ENCODE measurements around the gene AGO4. TPM values are rescaled to one million over a fixed set of nuclear protein-coding genes. Genes with fewer than 3 reads are reported as not detected.

AGO4 gene
- total RNA-seq: 10 to 100 TPM; 18.6 to 32.5 (median 26.1) TPM

DNA sequence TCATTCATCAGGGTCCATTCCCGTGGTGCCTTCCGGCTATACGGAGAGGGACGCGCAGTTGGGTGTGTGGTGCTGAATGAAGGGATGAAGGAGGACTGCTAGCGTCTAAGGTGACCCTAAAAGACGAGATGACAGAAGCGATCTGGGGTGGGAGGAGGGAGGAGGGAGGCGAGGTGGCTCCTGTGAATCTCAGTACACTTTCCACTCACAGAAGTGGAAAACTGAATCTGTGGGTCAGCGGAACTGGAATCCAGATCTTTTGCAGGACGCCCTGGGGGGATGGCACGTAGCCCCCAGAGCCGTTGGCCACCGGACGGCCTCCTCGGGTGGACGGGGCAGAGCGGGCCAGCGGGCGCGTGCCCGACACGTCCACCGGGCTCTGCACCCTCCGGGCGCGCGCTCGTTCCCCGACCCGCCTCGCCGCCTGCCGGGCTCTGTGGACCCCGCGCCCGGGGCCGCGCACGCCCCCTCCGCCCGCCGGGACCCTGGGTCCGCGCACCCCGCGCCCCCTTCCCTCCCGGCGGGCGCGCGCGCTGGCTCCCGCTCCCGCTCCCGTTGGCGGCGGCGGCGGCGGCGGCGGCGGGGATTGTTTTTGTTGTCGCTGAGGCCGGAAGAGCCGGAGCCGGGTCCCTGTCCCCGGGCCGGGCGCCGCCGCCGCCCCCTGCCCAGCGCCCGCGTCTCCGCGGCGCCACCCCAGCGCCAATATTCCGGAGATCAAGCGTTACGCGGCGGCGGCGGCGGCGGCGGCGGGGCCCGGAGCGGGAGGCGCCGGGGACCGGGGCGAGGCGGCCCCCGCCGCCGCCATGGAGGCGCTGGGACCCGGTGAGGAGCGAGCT, at the start of gene AGO4:
Gene AGO4 (plus strand): TSS at position 403 of the 836 bp plus-strand sequence. CDS start 401 bp downstream, at position 804.
- Histone ChIP-seq H3K4me3 (peak within 1 kb of the TSS; percentile 75 to 93 (median 78)), H3K36me3 (no peaks in the 10 kb centered on the region), H3K4me1 (peaks cover 30 to 49% (median 36%) of the 10 kb centered on the region in 4 donors), H3K9me3 (no peaks in the 10 kb centered on the region), H3K27me3 (no peaks in the 10 kb centered on the region), H3K27ac (peak within 1 kb of the TSS; percentile 91 to 99 (median 98))
- DNase-seq (peak; percentile 70 to 93), ATAC-seq (ENCODE audit: low FRiP score in 2 of 2) (peak; percentile 86 to 87)
- TF ChIP-seq EP300 (IDR thresholded peaks at IDR 0.05) (no peak), POLR2A (IDR thresholded peaks at IDR 0.05) (peak in 1 of 4 donors; percentile 68), POLR2AphosphoS5 (IDR thresholded peaks at IDR 0.05) (peak; percentile 14 to 72)
- TF ChIP-seq, protein P1, sequence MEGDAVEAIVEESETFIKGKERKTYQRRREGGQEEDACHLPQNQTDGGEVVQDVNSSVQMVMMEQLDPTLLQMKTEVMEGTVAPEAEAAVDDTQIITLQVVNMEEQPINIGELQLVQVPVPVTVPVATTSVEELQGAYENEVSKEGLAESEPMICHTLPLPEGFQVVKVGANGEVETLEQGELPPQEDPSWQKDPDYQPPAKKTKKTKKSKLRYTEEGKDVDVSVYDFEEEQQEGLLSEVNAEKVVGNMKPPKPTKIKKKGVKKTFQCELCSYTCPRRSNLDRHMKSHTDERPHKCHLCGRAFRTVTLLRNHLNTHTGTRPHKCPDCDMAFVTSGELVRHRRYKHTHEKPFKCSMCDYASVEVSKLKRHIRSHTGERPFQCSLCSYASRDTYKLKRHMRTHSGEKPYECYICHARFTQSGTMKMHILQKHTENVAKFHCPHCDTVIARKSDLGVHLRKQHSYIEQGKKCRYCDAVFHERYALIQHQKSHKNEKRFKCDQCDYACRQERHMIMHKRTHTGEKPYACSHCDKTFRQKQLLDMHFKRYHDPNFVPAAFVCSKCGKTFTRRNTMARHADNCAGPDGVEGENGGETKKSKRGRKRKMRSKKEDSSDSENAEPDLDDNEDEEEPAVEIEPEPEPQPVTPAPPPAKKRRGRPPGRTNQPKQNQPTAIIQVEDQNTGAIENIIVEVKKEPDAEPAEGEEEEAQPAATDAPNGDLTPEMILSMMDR (IDR thresholded peaks at IDR 0.05): peak in 5 of 6 experiments; percentile 23 to 56 (median 35)
- WGBS, 2 donors: 4 to 12% methylated on average over 10 to 36 of the region's 105 CpGs

DNA sequence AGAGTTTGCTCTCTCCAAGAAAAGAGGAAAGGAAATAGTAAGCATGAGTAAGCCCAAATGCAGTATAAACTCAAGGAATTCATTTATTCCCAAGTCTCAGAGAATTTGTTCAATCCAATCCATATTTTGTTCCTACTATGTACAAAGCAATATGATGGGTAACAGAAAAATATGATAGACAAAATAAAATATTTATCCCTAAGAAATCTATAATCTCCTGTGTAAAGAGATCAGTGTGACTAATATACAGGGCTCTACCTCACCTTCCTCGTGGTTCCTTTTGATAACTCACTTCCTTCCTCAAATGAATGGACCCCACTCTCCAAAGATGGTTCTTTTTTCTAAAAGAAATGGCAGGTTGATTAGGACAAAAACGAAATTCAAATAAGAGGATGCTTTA, 45.7 kb upstream of the AGO4 start:
- DNase-seq (no peak), ATAC-seq (ENCODE audit: low FRiP score in 2 of 2) (no peak)
- WGBS, 2 donors: 40 to 43% methylated on average over 2 of the region's 2 CpGs
- Histone ChIP-seq H3K27ac (no peak overlapping the region), H3K27me3 (no peaks in the 10 kb centered on the region), H3K4me1 (no peaks in the 10 kb centered on the region), H3K4me3 (no peak overlapping the region), H3K36me3 (no peaks in the 10 kb centered on the region), H3K9me3 (no peaks in the 10 kb centered on the region)
- no peak for TF ChIP-seq EP300 (IDR thresholded peaks at IDR 0.05)

DNA sequence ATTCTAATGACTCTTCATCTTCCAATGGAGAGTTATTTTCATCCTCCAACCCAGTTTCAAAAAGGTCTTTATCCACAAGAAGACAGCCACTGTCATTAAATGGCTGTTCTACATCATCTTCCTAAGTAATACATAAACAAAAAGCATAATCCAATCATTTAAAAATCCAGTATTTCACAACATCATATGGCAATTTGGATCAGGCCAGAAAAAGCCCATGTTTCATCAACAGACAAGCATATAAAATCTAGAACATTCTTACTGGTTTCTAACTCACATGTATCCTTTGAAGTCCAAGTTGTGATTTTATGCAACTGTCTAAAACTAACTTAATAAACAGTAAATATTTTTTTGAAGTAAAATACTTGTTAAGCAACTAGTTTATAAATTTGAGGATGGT, 44.6 kb upstream of the AGO4 start:
- Histone ChIP-seq H3K27ac (no peak overlapping the region), H3K9me3 (no peaks in the 10 kb centered on the region), H3K4me3 (no peak overlapping the region), H3K27me3 (no peaks in the 10 kb centered on the region), H3K4me1 (no peaks in the 10 kb centered on the region), H3K36me3 (no peaks in the 10 kb centered on the region)
- ATAC-seq (ENCODE audit: low FRiP score in 2 of 2): no peak
- DNase-seq: no peak
- no peak for TF ChIP-seq EP300 (IDR thresholded peaks at IDR 0.05)
- TF ChIP-seq POLR2AphosphoS5 (IDR thresholded peaks at IDR 0.05): no peak
- TF ChIP-seq, protein P1 (IDR thresholded peaks at IDR 0.05): no peak
- no peak for TF ChIP-seq POLR2A (IDR thresholded peaks at IDR 0.05)

DNA sequence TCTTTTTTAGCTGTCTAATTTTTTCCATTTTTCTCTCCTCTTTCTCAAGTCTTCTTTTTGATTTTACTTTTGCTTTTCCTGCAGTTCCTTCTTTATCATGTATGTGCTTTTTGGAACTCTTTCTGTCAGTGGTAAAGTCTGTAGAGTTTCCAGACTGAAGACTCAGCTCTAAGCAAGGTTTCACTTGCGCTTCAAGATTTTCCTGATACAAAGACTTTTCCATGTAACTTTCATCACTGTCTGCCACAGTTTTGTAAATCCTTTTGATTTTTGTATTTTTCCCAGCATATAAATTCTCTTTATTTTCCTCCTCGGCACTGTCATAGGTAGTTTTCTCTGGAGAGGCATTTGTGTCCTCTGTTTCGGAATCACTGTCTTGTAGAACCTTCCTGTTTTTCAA, 43.5 kb upstream of the AGO4 start:
- Histone ChIP-seq H3K9me3 (no peaks in the 10 kb centered on the region), H3K27me3 (no peaks in the 10 kb centered on the region), H3K27ac (no peak overlapping the region), H3K4me3 (no peak overlapping the region), H3K36me3 (no peaks in the 10 kb centered on the region), H3K4me1 (peaks cover 0 to 8% (median 7%) of the 10 kb centered on the region in 4 donors)
- TF ChIP-seq POLR2AphosphoS5 (IDR thresholded peaks at IDR 0.05): no peak
- TF ChIP-seq EP300 (IDR thresholded peaks at IDR 0.05): no peak
- TF ChIP-seq POLR2A (IDR thresholded peaks at IDR 0.05): no peak
- TF ChIP-seq, protein P1 (IDR thresholded peaks at IDR 0.05): no peak
- no peak for ATAC-seq (ENCODE audit: low FRiP score in 2 of 2)
- DNase-seq: no peak
- 95 to 98% methylated on average over 3 of the region's 3 CpGs for WGBS, 2 donors

DNA sequence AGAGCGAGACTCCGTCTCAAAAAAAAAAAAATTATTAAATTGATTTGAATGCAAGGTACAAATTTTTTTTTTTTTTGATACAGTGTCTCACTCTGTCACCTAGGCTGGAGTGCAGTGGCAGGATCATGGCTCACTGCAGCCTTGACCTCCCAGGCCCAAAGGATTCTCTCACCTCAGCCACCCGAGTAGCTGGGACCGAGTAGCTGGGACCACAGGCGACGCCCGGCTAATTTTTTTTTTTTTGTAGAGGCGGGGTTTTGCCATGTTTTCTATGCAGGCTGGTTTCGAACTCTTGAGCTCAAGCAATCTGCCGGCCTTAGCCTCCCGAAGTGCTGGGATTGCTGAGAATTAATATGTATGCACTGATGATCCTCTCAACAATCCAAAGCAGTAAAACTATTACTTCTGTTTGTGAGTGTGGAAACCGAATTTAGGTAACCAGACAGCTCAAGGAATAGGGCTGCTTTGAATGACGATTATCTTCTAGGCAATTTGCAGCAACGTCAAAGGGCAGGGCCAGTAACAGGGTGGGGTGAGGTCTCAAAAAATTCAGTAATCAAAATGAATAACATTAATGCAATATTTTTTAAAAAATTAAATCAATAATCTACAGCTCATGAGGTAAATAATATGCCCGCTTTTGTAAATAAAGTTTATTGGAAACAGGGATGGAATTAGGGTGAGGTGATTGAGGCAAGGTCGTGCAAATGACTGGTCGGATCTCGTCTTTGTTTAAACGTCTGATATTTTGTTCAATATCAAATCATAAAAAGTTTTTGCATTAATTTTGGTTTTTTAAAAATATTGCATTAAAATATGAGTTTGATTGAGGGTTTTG, 39.2 kb upstream of the AGO4 start:
- TF ChIP-seq EP300 (IDR thresholded peaks at IDR 0.05) (no peak), POLR2A (IDR thresholded peaks at IDR 0.05) (no peak), POLR2AphosphoS5 (IDR thresholded peaks at IDR 0.05) (no peak)
- TF ChIP-seq, protein P1 (IDR thresholded peaks at IDR 0.05): no peak
- Histone ChIP-seq H3K27ac (peak overlapping the region; percentile 69 to 85 (median 80)), H3K4me1 (peaks cover 2 to 10% (median 7%) of the 10 kb centered on the region in 4 donors), H3K36me3 (no peaks in the 10 kb centered on the region), H3K27me3 (no peaks in the 10 kb centered on the region), H3K9me3 (no peaks in the 10 kb centered on the region), H3K4me3 (peak overlapping the region in 3 of 4 donors; percentile 81 to 87 (median 83))
- no peak for DNase-seq
- ATAC-seq (ENCODE audit: low FRiP score in 2 of 2): no peak
- WGBS, 2 donors: 47 to 48% methylated on average over 19 of the region's 19 CpGs

All from upper lobe of left lung (tissue), 6 donors.